C4-2B (cell line): ENCODE results near the gene TRIM51.
"Not testable (repeated sequence)": the region's sequence is repeated elsewhere in the genome, so short reads cannot be mapped to it uniquely, and the experiment has no call there.

Experiments
- ZFX ChIP-seq: fragments of 450-650 bp; IDR thresholded peaks from 2 replicates; pipeline ENCODE4 v1.6.1; 2017
- TF ChIP-seq, protein P1 (sequence below): fragments of 450-650 bp; conservative IDR thresholded peaks from 2 replicates; pipeline ENCODE4 v1.5.1; 2017; ENCODE audit warnings: mild to moderate bottlenecking

DNA sequence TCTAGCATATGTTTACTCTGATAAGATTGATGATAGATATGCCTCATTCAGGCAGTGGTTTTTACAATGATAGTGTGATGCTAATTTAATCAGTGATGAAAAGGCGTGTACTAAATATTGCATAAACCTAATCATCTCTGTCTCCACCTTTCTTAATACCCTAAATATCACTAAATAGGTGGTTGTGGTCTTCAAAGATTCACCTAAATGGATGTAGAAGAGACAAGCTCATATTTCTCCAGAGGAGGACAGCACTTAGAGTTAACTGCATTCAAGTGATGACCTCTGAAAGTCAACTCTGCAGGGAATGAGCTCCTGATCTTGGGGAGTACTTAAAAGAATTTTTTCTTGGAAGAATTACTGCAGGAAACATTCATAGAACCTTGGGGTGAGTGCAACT is at the start of gene TRIM51:
- TF ChIP-seq, protein P1, sequence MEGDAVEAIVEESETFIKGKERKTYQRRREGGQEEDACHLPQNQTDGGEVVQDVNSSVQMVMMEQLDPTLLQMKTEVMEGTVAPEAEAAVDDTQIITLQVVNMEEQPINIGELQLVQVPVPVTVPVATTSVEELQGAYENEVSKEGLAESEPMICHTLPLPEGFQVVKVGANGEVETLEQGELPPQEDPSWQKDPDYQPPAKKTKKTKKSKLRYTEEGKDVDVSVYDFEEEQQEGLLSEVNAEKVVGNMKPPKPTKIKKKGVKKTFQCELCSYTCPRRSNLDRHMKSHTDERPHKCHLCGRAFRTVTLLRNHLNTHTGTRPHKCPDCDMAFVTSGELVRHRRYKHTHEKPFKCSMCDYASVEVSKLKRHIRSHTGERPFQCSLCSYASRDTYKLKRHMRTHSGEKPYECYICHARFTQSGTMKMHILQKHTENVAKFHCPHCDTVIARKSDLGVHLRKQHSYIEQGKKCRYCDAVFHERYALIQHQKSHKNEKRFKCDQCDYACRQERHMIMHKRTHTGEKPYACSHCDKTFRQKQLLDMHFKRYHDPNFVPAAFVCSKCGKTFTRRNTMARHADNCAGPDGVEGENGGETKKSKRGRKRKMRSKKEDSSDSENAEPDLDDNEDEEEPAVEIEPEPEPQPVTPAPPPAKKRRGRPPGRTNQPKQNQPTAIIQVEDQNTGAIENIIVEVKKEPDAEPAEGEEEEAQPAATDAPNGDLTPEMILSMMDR: not testable (repeated sequence)
- not testable (repeated sequence) for TF ChIP-seq ZFX
